GDM1 (cell line): Measurements from ENCODE around the gene NTRK2.

ENCODE experiments used
- DNase-seq: peaks from one replicate; lab custom pipeline; 2025; lab: John Stamatoyannopoulos, UW

The NTRK2 gene

GRCh38 chr9:85021686-85022085, 352.2 kb downstream of the NTRK2 start:
- no peak for DNase-seq

- DNase-seq: no peak
Measured at GRCh38 chr9:85024374-85024773, 354.8 kb downstream of the NTRK2 start.

DNA sequence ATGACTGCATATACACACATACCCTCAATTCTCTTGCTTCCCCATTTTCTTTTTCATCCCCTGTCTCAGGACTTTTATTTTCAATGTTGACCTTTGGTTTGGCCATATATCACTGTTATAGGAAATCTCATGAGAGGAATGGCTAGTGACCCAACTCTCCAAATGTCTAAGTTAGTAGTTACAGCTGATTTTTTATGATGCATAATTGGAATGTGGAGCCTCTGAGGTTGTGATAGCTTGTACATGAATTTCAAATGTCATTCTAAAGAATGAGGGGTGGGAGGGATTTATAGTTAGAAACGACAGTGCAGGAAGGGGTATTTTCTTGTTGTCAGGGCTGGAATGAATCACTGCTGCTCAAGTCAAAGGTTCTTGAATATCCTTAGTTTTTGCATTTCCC, 356.1 kb downstream of the NTRK2 start:
- DNase-seq: no peak

GRCh38 chr9:85027870-85028269, 358.3 kb downstream of the NTRK2 start:
- no peak for DNase-seq

DNA sequence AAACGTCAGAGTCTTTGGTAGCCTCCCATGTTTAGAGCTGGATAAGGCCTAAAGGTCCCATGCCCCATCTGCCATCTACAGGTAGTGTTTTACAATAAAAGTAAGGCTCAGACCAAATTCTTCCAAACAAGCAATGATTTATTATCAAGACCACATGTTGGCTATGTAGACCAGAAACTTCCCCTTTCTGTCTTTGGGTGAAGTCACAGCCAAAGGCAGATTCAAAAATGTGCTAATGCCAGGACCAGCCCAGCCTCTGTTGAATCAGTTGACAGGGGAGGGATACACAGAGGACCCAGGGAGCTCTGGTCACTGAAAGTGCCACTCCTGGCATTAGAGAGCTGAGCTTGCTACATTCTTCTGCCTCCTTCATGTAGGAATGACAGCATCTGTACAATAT, 360.8 kb downstream of the NTRK2 start:
- no peak for DNase-seq

GRCh38 chr9:85036496-85036895, 367.0 kb downstream of the NTRK2 start:
- no peak for DNase-seq

- no peak for DNase-seq
Measured at GRCh38 chr9:85038061-85038460, 368.5 kb downstream of the NTRK2 start.

DNA sequence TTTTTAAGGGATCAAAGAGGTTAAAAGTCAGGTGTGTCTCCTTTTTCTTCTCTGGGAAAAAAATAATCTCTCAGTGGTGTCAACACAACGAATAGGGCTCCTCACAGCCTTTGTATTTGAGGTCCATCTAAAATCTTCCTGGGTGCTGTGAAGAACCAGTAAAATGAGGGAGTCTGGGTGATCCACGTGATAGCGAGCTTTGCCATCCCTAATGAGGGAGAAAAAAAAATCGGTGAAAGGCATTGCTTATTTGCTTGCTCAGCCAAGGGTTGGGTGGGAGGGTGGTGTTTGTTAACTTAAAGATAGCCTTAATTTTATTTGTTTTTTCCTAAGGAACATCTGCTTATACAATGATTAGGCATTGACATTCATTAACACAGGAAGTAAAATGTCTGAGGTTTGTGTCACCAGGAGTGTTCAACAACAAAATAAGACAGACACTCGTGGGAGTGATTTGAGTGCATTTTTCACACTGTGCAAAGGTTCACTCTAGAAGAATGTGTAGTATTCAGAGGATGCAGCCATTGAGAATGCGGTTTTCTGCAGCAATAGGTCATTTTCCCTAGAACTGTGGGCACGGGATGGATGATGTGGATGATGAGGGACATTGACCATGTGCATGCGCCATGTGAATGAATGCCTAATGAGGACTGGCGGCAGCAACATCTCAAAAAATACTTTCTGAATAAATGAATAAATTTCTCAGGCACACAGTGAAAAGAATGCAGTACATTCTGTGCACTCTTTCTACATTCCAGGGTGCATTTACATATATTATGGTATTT, 369.5 kb downstream of the NTRK2 start:
- no peak for DNase-seq

- DNase-seq: no peak
Measured at GRCh38 chr9:85040146-85040545, 370.6 kb downstream of the NTRK2 start.

DNA sequence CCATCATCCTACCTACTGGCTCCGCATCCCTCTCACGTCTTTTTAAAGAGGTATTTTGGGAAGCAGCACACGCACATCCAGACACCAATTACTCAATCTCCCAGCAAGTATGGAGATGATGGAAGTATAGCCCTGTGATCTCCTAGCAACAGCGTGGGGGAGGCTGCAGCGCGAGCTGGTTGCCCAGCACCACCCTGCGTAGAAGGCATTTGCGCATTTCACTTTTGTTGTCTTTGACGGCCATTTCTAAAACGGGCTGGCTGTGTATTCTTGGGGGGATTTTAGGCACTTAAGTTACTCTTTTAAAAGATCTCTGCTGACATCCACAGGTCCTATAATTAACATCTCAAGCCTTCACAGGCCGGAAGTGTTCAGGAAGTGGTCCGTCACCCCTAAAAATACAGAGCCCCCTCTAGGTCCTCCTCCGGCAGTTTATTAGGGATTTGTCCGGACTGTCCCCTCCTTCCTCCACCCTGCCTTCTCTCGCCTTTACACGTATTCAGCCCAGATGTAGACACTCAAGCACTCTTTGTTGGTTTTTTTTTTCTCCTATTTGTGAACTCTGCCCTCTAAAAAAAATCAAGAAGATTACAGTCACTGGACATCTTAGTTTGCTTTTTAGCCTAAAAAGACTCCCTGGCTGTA, 371.4 kb downstream of the NTRK2 start:
- no peak for DNase-seq

DNA sequence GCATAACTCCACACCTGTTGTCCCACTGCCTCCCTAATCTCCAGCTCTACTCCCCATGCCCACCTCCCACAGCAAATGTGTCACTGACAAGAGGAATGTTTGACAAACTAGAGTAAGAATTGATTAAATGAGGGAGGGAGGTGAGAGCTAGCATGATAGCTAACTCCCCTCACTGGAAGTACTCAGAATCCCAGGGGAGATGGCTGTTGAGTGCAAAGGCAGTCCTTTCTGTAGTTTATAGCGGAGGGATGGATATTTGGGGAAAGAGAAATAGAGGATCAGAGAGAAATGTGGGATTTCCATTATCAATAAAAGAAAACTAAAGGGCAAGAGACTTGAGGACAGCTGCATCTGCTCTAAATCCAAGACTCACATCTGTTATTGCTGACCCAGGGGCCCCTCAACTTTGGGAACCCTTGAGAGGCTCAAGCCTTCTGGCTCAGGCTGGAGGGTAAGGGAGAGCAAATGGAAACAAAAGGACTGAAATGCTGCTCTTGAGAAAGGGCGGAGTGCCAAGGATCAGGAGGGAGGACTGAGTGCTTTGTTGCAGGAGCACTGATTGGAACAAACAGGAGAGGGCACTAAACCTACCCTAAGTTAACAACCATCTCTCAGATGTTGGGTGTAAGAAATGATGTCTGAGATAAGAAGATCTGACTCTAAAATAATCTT, 372.1 kb downstream of the NTRK2 start:
- no peak for DNase-seq

- DNase-seq: no peak
Measured at GRCh38 chr9:85042981-85043647, 373.6 kb downstream of the NTRK2 start.

DNA sequence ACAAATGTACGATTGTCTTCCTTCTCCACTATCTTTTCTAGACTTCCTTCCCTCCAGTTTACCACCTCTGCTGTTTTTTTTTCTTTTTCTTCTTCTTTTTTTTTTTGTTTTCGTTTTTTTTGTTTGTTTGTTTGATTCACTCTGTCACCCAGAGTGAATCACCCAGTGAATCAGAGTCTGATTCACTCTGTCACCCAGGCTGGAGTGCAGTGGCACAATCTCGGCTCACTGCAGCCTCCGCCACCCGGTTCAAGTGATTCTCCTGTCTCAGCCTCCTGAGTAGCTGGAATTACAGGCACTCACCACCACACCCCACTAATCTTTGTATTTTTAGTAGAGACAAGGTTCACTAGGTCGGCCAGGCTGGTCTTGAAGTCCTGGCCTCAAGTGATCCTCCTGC, 375.7 kb downstream of the NTRK2 start:
- DNase-seq: no peak

DNA sequence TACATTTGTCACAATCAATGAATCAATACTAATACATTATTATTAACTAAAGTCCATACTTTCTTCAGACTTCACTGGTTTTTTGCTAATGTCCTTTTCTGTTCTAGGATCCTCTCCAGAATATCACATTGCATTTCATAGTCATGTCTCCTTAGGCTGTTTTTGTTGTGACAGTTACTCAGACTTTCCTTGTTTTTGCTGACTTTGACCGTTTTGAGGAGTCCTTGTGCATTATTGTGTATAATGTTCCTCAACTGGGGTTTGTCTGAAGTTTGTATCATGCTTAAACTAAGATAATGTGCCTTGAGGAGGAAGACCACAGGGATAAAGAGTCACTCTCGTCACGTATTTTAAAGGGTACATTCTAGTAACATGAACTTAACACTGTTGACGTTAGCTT, 376.9 kb downstream of the NTRK2 start:
- DNase-seq: no peak

- no peak for DNase-seq
Measured at GRCh38 chr9:85053206-85053786, 383.8 kb downstream of the NTRK2 start.

DNA sequence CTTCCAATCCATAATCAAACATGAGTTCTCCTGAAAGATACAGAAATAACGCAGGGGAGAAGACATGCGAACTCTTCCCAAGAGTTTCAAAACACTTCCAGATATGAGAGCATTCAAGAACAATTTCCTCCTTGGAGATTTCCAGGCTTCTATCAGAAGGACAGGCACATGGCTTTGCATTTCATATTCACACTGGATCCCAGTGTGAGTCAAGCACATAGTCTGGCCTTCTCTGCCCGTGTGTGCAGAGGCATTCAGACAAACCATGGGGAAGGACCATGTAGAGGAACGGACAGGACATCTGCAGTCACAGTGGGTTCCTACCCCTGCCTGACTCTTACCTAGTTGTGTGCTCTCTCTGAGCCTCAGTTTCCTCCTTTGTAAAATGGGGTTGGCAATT, 384.5 kb downstream of the NTRK2 start:
- DNase-seq: no peak

- DNase-seq: no peak
Measured at GRCh38 chr9:85055506-85056202, 386.1 kb downstream of the NTRK2 start.

DNA sequence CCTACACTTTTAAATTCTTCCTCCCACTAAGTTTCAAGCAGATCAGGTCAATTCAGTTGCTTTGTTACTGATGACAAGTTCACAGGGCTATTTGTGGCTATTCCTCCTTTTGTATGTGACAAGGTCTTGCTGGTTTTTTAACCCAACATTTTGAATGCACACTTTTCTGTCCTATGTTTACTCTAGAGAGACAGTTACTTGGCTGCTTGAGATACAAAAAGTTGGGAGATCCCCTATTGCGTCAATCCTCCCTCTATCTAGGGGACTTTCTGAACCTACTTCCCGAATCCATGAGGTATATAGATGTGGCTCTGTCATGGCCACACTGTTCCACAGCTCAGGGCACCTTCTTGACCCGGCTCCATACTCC, 386.7 kb downstream of the NTRK2 start:
- no peak for DNase-seq

- no peak for DNase-seq
Measured at GRCh38 chr9:85061969-85062368, 392.4 kb downstream of the NTRK2 start.

DNA sequence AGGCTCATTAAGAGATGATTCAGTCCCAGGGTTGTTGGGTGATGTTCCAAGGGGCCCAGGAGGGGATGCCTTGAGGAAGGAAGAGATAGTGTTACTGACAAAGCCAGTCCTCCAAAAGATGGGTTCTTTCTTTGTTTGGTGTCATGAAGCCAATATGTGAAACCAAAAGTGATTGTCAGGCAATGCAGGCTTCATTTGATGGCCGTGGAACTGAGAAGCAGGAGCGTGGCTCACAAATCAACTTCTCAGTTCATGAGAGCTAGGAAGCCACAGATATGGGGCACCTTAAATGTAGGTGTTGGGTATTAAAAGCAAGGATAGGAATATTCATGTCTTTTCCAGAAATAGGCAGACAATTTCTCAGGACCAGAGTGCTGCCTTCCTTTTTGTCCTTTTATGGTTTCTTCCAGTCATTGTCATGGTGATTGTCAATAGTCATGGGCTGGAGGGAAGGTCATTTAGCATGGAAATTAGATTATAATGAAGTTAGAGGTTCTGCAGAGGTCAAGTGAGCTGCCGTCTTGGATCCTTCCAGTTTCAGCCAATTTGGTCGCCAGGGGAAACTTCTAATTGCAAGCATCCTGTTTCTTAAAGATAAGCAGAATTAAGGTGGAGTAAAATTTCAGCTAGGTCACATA, 393.0 kb downstream of the NTRK2 start:
- no peak for DNase-seq

DNA sequence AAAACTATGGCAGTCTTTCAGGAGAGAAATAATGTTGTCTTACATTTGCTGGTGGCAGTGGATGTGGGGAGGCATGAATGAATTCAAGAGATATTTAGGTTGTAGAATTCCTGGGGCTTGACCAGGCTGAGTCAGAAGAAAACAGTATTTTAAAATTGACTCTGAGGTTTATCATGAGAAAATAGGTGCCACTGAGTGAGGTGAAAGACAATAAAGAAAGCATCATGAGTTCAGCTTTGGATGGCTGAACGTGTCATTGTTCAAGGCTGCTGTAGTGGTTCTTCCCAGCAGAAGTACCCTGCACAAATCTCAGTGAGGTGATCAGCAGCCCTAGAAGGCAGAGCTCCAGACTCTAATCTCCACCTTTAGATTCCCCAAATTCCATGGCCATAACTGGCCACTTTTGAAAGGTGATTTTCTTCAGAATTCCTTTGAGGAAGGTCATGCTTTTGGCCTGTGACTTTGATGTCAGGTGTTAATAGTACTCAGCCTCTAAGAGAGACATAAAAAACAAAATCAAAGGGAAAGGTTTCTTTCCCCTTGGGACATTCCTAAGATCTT, 395.4 kb downstream of the NTRK2 start:
- DNase-seq: no peak
